Measurements from ENCODE around the gene TRIM38.

GRCh38 chr6:25928562-25929324, 33.9 kb upstream of the TRIM38 start:
- TF ChIP-seq CTCF (tag by site-specific recombination; IDR thresholded peaks at IDR 0.05) (no peak), ZNF514 (tag by site-specific recombination; IDR thresholded peaks at IDR 0.05) (no peak), ZNF768 (tag by site-specific recombination; IDR thresholded peaks at IDR 0.05) (no peak), ZNF510 (tag by site-specific recombination; IDR thresholded peaks at IDR 0.05; ENCODE audit: insufficient replicate concordance) (no peak), SP2 (tag by site-specific recombination; IDR thresholded peaks at IDR 0.05) (no peak), ZNF350 (tag by site-specific recombination; IDR thresholded peaks at IDR 0.05) (no peak), ZNF26 (tag by site-specific recombination; IDR thresholded peaks at IDR 0.05) (no peak), KLF16 (tag by site-specific recombination; IDR thresholded peaks at IDR 0.05) (no peak), ZBTB7A (tag by site-specific recombination; IDR thresholded peaks at IDR 0.05; ENCODE audit: low read depth) (no peak), ATF2 (tag by site-specific recombination; IDR thresholded peaks at IDR 0.05; ENCODE audit: low read depth) (no peak), ZNF24 (tag by site-specific recombination; IDR thresholded peaks at IDR 0.05) (no peak), ZNF639 (tag by site-specific recombination; IDR thresholded peaks at IDR 0.05) (no peak), ZBTB21 (tag by site-specific recombination; IDR thresholded peaks at IDR 0.05) (no peak)
